Islet of Langerhans (tissue), 1 donor: ENCODE data around the gene NCBP3.
"Not testable (repeated sequence)": the region's sequence is repeated elsewhere in the genome, so short reads cannot be mapped to it uniquely, and the experiment has no call there.

Experiments used
- FAIRE-seq: peaks from one replicate; lab custom pipeline; 2011; peaks lifted over from hg19 to GRCh38; lab: Jason Lieb, UNC

Gene NCBP3

GRCh38 chr17:3809135-3809534, 36.9 kb downstream of the NCBP3 start:
- FAIRE-seq: no peak

DNA sequence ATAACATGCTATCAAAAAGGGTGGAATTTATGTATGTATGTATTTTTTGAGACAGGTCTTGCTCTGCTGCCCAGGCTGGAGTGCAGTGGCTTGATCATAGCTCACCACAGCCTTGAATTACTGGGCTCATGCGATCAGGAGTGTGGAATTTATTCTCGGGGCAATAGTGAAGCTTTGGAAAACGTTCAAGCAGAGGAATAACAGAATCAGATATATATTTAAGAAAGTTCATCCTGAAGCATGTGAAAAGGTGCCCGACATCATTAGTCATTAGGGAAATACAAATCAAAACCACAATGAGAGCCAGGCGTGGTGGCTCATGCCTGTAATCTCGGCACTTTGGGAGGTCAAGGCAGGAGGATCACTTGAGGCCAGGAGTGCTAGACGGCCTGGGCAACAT, 37.3 kb downstream of the NCBP3 start:
- no peak for FAIRE-seq

DNA sequence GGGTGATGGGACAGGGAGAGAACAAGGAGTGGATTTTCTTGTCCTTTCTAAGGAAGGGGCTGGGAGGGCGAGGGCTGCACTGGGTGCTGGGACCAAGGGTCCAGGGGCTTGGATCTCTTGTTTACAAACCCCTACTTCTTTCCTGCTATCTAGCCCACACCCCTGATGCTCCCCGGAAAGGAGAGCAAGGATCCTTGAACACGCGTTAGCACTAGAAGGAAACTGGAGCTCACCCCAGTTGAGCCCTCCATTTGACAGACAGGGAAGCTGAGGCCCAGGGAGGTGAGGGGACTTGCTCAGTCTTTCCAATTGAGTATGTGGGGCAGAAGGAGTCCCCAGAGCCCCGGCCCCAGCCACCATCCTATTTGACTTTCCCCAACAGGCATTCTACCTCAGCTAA, 40.5 kb downstream of the NCBP3 start:
- no peak for FAIRE-seq

- FAIRE-seq: no peak
These were observed 41.5 kb downstream of the NCBP3 start for GRCh38 chr17:3804503-3804931.

- no peak for FAIRE-seq
These were observed 42.8 kb downstream of the NCBP3 start for GRCh38 chr17:3803308-3803640.

GRCh38 chr17:3802461-3803307, 43.4 kb downstream of the NCBP3 start:
- no peak for FAIRE-seq

GRCh38 chr17:3801792-3802191, 44.3 kb downstream of the NCBP3 start:
- no peak for FAIRE-seq

- FAIRE-seq: no peak
These were observed 44.7 kb downstream of the NCBP3 start for GRCh38 chr17:3801347-3801746.

GRCh38 chr17:3800362-3801271, 45.4 kb downstream of the NCBP3 start, which contains the start of gene ITGAE:
TSS of gene ITGAE (minus strand) at chr17:3801188. CDS start at chr17:3801144, 44 bp downstream.
- no peak for FAIRE-seq

DNA sequence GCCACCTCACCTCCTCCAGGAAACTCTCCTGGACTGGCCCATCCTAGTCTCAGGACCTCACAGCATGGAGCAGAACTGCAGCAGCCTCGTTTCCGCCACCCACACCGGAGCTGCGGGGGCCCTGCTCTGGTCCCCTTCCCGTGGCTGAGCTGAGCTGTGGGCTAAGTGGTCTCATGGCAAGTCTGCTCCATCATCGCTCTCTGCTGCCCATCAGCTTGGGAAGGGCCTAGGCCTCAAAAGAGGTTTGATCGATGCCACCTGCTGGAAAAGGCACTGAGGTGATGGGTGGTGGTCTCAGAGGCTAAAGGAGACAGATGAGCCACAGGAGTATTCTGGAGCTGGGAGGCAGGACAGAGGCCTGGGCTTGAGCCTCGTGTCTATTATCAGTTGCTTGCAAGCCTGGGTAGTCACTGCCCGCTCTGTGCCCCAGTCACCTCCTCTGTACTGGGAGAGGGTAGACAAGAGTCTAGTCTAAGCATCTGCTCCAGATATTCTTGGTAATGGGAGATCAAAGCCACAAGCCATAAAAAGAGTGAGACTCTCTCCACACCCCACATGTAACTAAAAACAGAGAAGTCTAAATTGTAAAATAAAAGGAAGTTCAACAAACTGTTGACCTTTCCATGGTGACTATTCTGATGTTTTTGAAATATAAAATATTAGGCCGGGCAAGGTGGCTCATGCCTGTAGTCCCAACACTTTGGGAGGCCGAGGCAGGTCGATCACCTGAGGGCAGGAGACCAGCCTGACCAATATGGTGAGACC, 46.7 kb downstream of the NCBP3 start:
- no peak for FAIRE-seq

GRCh38 chr17:3798273-3799180, 47.5 kb downstream of the NCBP3 start:
- FAIRE-seq: no peak

DNA sequence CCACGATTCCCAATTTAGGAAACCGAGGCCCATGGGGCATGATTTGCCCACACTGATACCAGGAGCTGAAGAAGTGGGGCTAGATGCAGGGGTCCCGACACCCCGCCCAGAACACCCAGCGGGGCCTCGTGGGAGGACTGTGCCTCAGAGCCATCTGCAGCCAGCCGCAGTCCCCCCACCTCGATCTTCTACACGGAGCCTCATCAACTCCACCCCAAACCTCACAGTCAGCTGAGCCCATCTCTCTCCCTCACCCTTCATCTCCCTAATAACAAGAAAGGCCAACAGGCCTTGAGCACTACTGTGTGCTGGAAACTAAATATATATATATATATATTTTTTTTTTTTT, 49.2 kb downstream of the NCBP3 start:
- FAIRE-seq: no peak

- FAIRE-seq: no peak
These were observed 49.8 kb downstream of the NCBP3 start for GRCh38 chr17:3796110-3796821.

DNA sequence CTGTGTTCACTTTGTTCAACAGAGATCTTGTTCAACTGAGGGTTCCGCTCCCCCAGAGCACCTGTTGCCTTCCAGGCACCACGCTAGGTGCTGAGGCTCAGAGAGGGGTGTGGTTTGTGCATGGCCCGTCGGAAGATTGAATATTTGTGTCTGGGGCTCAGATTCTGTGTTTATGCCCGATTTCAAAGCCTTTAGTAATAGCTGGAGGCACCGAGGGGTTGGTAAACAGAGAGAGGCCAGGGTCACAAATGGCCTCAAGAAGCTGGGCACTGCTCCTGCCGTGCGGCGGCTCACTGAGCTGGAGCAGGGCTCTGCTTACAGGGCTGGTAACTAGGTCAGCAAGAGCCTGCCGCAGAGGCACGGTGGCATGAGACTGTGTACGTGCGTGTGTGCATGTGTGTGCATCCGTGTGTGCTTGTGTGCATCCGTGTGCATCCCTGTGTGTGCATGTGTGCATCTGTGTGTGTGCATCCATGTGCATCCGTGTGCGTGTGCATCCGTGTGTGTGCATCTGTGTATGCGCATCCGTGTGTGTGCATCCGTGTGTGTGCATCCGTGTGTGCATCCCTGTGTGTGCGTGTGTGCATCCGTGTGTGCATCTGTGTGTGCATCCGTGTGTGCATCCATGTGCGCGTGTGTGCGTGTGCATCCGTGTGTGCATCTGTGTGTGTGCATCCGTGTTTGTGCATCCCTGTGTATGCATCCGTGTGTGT, 50.5 kb downstream of the NCBP3 start:
- FAIRE-seq: no peak

DNA sequence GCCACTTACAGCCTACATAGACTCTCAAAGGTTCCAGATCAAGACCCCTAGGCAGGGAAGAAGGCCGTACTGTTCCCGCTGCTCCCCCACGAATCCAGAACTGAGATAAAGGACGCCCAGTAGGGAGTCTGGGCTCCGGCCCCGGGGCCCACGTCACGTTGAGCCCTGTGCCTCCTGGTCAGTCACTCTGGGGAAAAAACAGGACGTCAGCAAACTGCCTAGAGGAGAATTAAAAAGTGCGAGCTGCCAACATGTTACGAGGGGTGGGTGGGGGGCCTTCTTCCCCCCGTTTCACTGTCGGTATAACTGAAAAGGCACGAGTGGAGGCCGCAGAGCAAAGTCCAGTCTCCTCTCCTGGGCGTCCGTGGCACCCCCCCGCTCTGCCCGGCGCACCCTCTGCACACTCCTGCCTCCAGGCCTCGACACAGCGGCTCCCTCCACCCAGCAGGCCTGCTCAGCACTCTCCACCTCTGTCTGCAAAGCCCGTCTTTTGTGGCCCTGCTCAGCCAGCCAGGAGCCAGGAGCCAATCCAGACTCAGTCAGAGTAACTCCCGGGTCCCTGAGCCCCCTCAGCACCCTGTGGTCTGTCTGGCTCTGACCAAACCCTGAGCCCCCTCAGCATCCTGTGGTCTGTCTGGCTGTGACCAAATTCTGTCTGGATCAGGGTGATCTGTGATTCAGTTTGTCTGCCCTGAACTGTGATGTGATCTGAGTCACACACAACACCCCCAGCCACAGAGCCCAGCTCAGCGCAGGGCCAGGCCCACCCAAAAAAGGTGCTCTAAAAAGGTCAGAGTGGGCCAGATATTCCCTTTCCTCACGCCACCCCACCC, 51.3 kb downstream of the NCBP3 start:
- no peak for FAIRE-seq

DNA sequence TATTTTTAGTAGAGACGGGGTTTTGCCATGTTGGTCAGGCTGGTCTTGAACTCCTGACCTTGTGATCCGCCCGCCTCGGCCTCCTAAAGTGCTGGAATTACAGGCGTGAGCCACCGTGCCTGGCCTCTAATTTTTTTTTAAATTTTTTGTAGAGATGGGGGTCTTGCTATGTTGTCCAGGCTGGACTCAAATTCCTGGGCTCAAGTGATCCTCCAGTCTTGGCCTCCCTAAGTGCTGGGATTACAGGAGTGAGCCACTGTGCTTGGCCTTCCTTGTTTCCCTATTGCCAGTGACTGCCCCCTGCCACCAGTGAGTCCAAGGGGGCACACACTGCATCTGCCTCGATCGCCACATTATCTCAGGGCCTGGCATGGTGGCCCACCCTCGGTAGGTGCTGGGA, 51.9 kb downstream of the NCBP3 start:
- not testable (repeated sequence) for FAIRE-seq

DNA sequence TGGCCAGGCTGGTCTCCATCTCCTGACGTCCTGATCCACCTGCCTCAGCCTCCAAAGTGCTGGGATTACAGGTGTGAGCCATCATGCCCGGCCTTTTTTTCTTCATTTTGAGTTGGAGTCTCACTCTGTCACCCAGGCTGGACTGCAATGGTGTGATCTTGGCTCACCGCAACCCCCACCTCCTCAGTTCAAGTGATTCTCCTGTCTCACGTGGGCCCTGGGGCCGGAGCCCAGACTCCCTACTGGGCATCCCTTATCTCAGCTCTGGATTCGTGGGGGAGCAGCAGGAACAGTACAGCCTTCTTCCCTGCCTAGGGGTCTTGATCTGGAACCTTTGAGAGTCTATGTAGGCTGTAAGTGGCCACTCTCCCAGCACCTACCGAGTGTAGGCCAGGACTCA, 52.8 kb downstream of the NCBP3 start:
- FAIRE-seq: not testable (repeated sequence)

- no peak for FAIRE-seq
These were observed 53.6 kb downstream of the NCBP3 start for GRCh38 chr17:3792481-3792880.

DNA sequence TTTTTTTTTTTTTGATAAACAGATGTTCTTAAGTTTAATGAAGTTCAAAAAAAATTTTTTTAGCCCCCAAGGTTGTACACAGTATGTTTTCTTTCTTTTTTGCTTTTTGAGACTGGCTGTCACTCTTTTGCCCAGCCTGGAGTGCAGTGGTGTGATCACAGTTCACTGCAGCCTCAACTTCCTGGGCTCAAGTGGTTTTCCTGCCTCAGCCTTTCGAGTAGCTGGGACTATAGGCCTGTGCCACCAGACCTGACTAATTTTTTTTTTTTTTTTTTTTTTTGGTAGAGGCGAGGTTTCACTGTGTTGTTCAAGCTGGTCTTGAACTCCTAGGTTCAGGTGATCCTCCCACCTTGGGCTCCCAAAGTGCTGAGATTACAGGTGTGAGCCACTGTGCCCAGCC, 57.8 kb downstream of the NCBP3 start:
- no peak for FAIRE-seq
